HG02763 (cell line): ENCODE results near the gene UNKL.

Experiments
- ATAC-seq: cut with Tn5 transposase; IDR thresholded peaks from one replicate; pipeline ENCODE4 v1.9.1; 2021; ENCODE audit warnings: mild to moderate bottlenecking, moderate library complexity; ENCODE audit not compliant: unreplicated experiment

UNKL gene

DNA sequence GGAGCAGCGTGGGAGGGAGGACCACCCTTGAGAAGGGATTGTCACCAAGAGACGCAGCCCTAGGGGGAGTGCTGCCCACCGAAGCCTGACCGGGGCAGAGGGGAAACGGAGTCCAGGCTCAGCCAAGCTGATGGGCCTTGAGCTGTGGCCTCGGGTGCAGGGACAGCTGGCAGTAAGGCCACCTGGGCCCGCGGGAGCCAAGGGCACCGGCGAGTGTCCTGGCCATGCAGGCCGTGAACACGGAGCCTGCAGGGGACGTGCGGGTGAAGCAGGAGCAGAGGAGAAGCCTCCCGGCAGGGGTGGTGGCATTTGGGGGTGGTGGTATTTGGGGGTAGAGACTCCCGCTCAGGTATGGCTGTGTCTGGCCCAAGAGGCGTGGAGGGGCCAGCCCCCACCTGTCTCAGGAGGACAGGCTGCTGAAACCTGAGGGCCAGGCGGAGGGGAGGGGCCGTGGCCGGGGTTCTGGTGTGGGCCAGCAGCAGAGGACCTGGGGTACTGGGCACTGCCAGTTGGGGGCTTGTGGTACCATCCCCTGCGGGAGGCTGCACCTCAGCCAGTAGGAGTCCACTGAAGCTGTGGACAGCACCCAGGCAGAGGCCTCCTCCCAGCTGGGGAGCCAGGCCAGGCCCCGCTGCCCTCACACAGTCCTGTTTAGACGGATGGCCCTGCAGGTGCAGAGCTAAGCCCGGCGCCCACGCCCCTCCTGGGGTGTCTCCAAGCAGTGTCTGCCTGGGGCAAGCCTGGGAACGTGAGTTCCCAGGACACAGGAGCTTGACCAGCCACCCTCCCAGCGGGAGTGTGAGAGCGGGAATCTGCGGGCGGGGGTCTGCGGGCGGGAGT is 58.2 kb downstream of the UNKL start:
- no peak for ATAC-seq

GRCh38 chr16:1355591-1355990 is 58.9 kb downstream of the UNKL start:
- no peak for ATAC-seq

- no peak for ATAC-seq
Measured at GRCh38 chr16:1354815-1355540, 59.5 kb downstream of the UNKL start.

DNA sequence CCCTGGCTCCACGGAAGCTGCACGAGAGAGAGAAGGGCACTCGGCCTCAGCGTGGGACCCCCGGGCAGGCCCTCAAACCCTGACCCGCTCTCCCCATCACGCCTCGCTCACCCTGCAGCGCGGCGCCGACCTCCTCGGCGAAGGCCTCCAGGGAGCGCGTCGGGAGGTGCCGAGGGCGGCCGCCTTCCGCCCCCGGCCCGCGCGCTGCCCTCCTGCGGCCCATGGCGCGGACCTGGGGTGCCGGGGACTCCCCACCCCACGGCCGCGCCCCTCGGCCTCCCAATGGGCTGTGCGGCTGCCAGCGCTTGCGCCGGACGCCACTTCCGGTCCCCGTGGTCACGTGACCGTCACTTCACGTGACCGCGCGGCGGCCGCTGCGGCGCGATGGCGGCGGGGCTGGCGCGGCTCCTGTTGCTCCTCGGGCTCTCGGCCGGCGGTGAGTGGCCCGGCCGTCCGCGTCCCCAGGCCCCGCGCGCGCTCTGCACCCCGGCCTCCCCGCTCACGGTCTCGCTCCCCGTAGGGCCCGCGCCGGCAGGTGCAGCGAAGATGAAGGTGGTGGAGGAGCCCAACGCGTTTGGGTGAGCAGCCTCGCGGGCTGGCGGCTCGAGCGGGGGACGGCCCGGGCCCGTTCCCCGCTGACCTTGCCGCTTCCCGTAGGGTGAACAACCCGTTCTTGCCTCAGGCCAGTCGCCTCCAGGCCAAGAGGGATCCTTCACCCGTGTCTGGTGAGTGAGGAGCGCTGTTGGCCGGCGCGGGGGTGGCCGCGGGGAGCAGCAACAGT is 62.7 kb downstream of the UNKL start, which contains the start of the genes GNPTG and TSR3:
Gene GNPTG, plus strand, starts transcription at position 350 of the 781 bp plus-strand sequence. Its CDS starts 35 bp downstream, at position 385.
Gene TSR3, minus strand, starts transcription at position 297 of the 781 bp plus-strand sequence. Its CDS starts 74 bp downstream, at position 223.
- peak; percentile 77 for ATAC-seq

GRCh38 chr16:1351215-1351581 is 63.3 kb downstream of the UNKL start:
- peak; percentile 22 for ATAC-seq

GRCh38 chr16:1350691-1351090 is 63.8 kb downstream of the UNKL start:
- no peak for ATAC-seq

DNA sequence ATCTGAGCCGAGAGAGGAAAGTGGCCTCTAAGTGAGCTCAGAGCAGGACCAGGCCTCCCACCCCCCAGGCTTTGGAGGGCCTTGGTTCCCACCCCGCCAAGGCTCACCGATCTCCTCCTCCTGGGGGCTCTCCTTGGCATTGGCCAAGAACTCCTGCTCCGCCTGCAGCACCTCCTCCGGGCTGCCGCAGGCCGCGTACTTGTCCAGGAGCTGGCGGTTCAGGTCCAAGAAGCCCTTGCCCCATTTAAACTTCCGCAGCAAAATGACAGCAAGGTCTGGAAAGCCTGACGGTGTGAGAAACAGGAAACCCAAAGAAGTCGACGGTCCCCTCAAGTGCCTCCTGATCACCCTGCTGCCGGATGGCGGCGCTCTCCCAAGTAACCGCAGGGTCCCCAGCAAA is 64.6 kb downstream of the UNKL start:
- no peak for ATAC-seq

DNA sequence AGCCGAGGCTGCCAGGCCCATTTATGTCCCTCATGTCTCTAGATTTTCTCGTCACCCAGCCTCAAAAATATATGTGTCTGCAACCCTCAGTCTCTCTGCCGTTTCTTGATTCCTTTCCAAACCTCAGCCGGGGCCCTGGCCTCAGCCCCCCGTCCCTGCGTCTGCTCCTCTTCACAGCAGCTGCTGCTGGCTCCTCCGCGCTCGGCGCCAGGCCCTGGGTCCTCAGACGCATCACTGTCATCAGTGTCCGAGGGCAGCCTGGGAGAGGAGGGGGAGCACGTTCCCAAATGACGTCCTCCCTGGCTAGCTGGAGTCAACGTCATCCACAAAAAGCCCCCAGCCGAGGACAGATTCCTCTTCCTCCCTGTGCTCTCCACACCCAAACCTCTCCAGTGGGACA is 65.2 kb downstream of the UNKL start:
- no peak for ATAC-seq

GRCh38 chr16:1348926-1349325 is 65.6 kb downstream of the UNKL start:
- ATAC-seq = no peak

- no peak for ATAC-seq
Measured at GRCh38 chr16:1348441-1348840, 66.1 kb downstream of the UNKL start.

- no peak for ATAC-seq
Measured at GRCh38 chr16:1347962-1348361, 66.5 kb downstream of the UNKL start.

DNA sequence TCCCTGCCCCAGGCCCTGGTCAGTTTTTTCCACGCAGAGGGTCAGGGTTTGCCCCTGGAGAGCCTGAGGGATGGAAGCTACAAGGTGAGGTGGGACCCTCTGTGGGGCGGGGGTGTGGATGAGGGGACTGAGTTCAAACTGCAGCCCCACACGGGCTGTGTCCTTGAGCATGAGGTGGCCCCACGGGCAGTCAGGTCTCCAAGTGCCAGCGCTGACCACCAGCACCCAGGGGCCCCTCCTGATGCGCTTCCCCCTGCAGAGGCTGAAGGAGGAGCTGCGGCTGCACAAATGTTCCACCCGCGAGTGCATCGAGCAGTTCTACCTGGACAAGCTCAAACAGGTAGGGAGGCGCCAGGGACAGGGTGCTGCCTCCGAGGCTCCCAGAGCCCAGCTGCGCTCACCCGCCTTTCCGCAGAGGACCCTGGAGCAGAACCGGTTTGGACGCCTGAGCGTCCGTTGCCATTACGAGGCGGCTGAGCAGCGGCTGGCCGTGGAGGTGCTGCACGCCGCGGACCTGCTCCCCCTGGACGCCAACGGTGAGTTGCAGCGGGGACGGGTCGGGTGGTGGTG is 67.1 kb downstream of the UNKL start:
- ATAC-seq = no peak

DNA sequence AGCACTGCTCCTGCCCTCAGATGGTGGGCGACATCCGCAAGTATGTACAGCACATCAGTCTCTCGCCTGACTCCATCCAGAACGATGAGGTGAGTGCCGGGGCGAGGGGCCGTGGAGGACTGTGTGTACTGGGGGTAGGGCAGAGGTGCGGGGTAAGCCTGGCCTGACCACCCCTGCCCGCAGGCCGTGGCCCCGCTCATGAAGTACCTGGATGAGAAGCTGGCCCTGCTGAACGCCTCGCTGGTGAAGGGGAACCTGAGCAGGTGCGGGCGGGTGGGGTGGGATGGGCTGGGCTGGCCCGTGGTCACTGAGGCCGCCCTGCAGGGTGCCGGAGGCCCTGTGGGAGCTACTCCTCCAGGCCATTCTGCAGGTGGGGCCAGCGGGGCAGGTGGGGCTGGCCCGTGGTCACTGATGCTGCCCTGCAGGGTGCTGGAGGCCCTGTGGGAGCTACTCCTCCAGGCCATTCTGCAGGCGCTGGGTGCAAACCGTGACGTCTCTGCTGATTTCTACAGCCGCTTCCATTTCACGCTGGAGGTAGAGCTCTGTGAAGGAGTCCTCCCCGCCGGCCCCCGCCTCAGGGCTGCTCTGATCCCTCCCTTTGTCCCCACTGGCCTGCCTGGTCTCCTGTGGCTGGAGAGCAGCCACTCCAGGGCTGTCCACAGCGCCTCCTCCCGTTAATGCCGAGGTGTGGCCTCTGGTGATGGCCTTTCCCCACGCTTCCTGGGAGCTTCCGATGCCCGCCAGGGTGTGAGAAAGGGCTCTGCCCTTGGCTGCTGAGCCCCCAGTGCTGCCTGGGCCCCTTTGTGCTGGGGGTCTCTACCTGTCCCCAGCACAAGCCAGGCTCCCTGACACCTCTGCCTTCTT is 67.8 kb downstream of the UNKL start:
- ATAC-seq = no peak

DNA sequence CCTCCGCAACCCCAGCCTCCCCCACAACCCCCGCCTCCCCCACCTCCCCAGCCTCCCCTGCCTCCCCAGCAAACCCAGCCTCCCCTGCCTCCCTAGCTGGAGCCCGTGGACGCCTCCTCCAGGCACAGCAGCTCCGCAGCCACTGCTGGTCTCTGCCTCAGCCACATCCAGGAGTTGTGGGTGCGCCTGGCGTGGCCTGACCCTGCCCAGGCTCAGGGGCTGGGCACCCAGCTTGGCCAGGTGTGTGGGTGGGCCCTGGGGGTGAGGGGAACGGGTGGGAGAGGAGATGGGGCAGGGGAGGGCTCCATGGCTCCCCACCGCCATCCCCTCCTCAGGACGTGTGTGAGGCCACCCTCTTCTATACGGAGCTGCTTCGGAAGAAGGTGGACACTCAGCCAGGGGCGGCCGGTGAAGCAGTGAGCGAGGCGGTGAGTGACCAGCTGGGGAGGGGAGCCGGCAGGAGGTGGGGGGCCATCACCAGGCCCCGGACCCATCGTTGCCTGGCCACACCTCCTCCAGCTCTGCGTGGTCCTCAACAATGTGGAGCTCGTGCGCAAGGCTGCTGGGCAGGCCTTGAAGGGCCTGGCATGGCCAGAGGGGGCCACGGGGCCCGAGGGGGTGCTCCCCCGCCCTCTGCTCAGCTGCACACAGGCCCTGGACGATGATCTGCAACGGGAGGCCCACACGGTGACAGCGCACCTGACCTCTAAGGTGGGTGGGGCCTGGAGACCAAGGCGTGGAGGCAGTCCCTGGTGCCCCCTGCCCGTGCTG is 68.7 kb downstream of the UNKL start:
- ATAC-seq = no peak

- no peak for ATAC-seq
Measured at GRCh38 chr16:1345087-1345486, 69.4 kb downstream of the UNKL start.

DNA sequence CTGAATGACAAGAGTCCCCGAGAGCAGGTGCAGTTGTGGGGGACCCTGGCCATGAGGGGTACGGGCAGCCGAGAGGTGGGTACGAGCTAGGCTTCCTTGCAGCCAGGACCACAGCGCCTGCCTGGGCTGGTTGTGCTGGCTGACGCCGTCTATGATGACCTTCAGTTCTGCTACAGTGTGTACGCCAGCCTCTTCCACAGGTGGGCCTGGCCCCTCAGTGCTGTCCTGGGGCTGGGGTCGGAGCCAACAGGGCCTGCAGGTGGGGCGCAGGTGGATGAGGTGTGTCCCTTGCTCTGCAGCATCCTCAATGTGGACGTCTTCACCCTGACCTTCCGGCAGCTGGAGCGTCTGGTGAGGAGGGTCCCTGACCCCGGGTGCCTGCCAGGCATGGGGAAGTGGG is 70.0 kb downstream of the UNKL start:
- ATAC-seq = no peak

DNA sequence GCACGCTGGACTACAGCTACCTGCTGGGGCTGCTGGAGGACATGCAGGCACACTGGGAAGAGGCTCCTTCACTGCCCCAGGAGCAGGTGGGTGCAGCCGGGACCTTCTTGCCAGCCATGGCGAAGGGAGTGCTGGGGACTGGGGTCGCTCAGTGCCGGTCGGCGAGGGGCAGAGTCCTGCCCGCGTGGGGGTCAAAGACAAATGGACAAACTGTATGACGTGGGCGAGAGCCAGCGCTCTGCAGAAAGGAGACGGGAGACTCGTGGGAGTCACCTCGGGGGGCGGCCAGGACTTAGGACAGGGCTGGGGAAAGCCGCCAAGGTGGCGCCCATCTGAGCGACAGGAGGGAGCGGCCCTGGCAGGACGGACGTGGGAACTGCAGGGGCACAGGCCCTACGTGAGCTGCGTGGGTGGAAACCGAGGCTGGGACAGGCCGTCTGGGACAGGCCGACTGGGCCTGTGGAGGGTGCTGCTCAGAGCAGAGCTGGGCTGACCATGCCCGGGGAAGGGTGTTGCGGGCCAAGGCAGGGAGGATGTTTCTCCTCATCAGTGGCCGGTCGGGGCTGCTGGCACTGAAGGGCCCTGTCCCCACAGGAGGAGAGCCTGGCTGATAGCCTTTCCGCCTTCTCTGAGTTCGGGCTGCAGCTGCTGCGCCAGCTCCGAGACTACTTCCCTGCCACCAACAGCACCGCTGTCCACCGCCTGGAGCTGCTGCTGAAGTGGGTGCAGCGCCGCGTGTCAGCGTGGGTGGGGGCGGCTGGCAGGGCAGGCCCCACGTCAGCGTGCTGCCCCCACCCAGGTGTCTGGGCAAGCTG is 70.9 kb downstream of the UNKL start:
- no peak for ATAC-seq
